OCI-LY1 (cell line): ENCODE measurements around the gene KIZ.
A peak's percentile ranks its signal among the peaks of the same experiment; 100 is the strongest.

Experiments
- H2AFZ ChIP-seq: fragments of 200-600 bp; sonication (generic), shearing (Covaris generic); 2 replicates; pipeline ENCODE4 v1.6.0; 2014; ENCODE audit warnings: antibody characterized with exemption, mild to moderate bottlenecking, low read length
- H3F3A ChIP-seq: fragments of 200-600 bp; sonication (generic), shearing (Covaris generic); 2 replicates; pipeline ENCODE4 v1.6.0; 2014; ENCODE audit warnings: mild to moderate bottlenecking, antibody characterized with exemption, low read length, moderate library complexity; ENCODE audit not compliant: insufficient read depth
- H3K27ac ChIP-seq: fragments of 200-600 bp; sonication (generic); 2 replicates; pipeline ENCODE4 v1.5.1; 2014; ENCODE audit warnings: low read length, mixed run types, mild to moderate bottlenecking, low read depth; ENCODE audit not compliant: poor library complexity, severe bottlenecking
- H3K27me3 ChIP-seq: fragments of 200-600 bp; sonication (generic); 2 replicates; pipeline ENCODE4 v1.6.0; 2014; ENCODE audit warnings: antibody characterized with exemption, mild to moderate bottlenecking, low read length, moderate library complexity; ENCODE audit not compliant: insufficient read depth
- H3K36me3 ChIP-seq: fragments of 200-600 bp; sonication (generic); 2 replicates; pipeline ENCODE4 v1.6.1; 2014; ENCODE audit warnings: mild to moderate bottlenecking, antibody characterized with exemption, low read length, moderate library complexity, mixed read lengths; ENCODE audit not compliant: insufficient read depth
- H3K4me1 ChIP-seq: fragments of 200-600 bp; sonication (generic); 2 replicates; pipeline ENCODE4 v1.5.1; 2014; ENCODE audit warnings: mild to moderate bottlenecking, low read length, moderate library complexity; ENCODE audit not compliant: insufficient read depth, severe bottlenecking
- H3K4me2 ChIP-seq: fragments of 200-600 bp; sonication (generic), shearing (Covaris generic); 2 replicates; pipeline ENCODE4 v1.6.1; 2014; ENCODE audit warnings: low read length
- H3K4me3 ChIP-seq: fragments of 200-600 bp; sonication (generic); 2 replicates; pipeline ENCODE4 v1.5.1; 2014; ENCODE audit warnings: low read length, low read depth, mild to moderate bottlenecking, mixed read lengths; ENCODE audit not compliant: poor library complexity, severe bottlenecking
- H3K79me2 ChIP-seq: fragments of 200-600 bp; shearing (Covaris generic); 2 replicates; pipeline ENCODE4 v1.6.1; 2016; ENCODE audit warnings: mixed run types, low read length, mixed read lengths; ENCODE audit not compliant: insufficient read depth
- H3K9ac ChIP-seq: fragments of 200-600 bp; sonication (generic), shearing (Covaris generic); 2 replicates; pipeline ENCODE4 v1.6.1; 2014; ENCODE audit warnings: mild to moderate bottlenecking, low read length, mixed read lengths
- H3K9me2 ChIP-seq: fragments of 200-600 bp; sonication (generic), shearing (Covaris generic); 2 replicates; pipeline ENCODE4 v1.6.1; 2014; ENCODE audit warnings: low read depth, mild to moderate bottlenecking, low read length, mixed read lengths
- H3K9me3 ChIP-seq: fragments of 200-600 bp; shearing (Covaris generic); 2 replicates; pipeline ENCODE4 v1.6.1; 2014; ENCODE audit warnings: low read length, mixed read lengths
- H4K20me1 ChIP-seq: fragments of 200-600 bp; sonication (generic), shearing (Covaris generic); 2 replicates; pipeline ENCODE4 v1.6.0; 2016; ENCODE audit warnings: mild to moderate bottlenecking, low read length; ENCODE audit not compliant: insufficient read depth
- EZH2 ChIP-seq: fragments of 200-600 bp; sonication (generic), shearing (Covaris generic); IDR thresholded peaks from 2 replicates; pipeline ENCODE4 v1.8.0; 2017; ENCODE audit warnings: borderline replicate concordance, mixed run types, mild to moderate bottlenecking, antibody characterized with exemption, low read length, moderate library complexity, mixed read lengths
- TF ChIP-seq, protein P1 (sequence below): fragments of 200-600 bp; sonication (generic), shearing (Covaris generic); IDR thresholded peaks from 2 replicates; pipeline ENCODE4 v1.5.1; 2017; ENCODE audit warnings: mild to moderate bottlenecking, antibody characterized with exemption, low read length, moderate library complexity, mixed read lengths

KIZ gene

DNA sequence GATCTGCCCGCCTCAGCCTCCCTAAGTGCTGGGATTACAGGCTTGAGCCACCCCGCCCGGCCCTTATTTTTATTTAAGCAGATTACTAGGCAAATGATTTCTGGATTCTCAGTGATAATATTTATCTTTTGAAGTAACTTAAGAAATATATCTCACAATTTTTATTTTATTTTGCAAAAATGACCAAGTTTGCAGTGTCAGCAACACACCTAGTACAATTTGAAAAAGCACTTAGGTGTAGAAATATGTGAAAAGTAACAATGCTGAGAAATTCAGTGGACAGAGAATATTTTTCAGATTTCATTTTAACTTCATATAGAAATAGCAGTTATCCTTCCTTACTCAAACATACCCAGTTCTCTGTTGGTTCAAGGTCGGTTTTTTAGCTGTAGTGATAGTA lies 98.3 kb downstream of the KIZ start:
- Histone ChIP-seq H3K9me3 (no peaks in the 10 kb centered on the region), H3K79me2 (no peaks in the 10 kb centered on the region), H3K27ac (no peak overlapping the region), H3K36me3 (0 out of 2 replicates have a peak, but pooled peaks cover 3% of the 10 kb centered on the region), H2AFZ (no peak overlapping the region), H3K4me2 (no peak overlapping the region), H3K27me3 (no peaks in the 10 kb centered on the region), H3K4me1 (peaks cover 10% of the 10 kb centered on the region), H4K20me1 (no peaks in the 10 kb centered on the region), H3F3A (no peaks in the 10 kb centered on the region), H3K9me2 (no peaks in the 10 kb centered on the region), H3K4me3 (no peak overlapping the region), H3K9ac (no peak overlapping the region)
- no peak for TF ChIP-seq EZH2
- TF ChIP-seq, protein P1, sequence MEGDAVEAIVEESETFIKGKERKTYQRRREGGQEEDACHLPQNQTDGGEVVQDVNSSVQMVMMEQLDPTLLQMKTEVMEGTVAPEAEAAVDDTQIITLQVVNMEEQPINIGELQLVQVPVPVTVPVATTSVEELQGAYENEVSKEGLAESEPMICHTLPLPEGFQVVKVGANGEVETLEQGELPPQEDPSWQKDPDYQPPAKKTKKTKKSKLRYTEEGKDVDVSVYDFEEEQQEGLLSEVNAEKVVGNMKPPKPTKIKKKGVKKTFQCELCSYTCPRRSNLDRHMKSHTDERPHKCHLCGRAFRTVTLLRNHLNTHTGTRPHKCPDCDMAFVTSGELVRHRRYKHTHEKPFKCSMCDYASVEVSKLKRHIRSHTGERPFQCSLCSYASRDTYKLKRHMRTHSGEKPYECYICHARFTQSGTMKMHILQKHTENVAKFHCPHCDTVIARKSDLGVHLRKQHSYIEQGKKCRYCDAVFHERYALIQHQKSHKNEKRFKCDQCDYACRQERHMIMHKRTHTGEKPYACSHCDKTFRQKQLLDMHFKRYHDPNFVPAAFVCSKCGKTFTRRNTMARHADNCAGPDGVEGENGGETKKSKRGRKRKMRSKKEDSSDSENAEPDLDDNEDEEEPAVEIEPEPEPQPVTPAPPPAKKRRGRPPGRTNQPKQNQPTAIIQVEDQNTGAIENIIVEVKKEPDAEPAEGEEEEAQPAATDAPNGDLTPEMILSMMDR, result no peak

DNA sequence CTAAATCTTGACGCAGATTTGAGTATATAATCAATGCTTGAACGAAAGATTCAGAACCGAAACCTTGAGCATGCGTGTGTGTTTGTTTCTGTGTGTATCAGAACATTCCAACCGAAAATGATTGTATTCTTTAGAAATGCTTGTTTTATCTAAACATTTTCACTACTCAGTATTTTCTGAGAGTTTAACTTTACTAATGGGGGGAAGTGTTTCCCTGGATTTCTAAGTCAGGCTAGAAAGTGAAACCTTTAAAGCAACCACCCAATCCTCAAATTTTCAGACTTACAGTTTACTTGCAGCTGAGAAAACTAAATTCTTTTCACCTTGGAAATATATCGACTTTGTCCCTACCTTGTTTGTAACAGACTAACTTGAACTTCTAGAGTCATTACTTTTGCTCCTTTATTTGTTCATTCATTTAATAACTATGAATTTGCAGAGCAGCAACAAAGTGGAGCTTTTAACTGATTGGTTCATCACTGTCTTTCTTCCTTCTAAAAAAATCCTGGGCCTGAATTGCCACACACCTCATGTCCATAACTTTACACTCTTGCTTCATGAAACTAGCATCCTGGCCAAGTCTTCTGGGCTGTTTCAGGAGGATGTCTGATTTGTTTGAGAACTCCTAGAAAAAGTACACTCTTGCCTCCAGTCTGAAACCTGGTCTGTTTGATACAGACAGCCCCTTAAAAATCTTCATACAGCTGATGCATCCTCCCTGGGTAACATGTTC lies 99.5 kb downstream of the KIZ start:
- Histone ChIP-seq H3K4me1 (peaks cover 10% of the 10 kb centered on the region), H4K20me1 (no peaks in the 10 kb centered on the region), H3K27me3 (no peaks in the 10 kb centered on the region), H3K4me2 (no peak overlapping the region), H3K9ac (no peak overlapping the region), H3K9me2 (no peaks in the 10 kb centered on the region), H2AFZ (no peak overlapping the region), H3K79me2 (no peaks in the 10 kb centered on the region), H3K36me3 (peaks cover 9% of the 10 kb centered on the region; the same call in 1 of the 2 replicates), H3K27ac (no peak overlapping the region), H3K4me3 (no peak overlapping the region), H3F3A (no peaks in the 10 kb centered on the region), H3K9me3 (no peaks in the 10 kb centered on the region)
- TF ChIP-seq, protein P1, result no peak

DNA sequence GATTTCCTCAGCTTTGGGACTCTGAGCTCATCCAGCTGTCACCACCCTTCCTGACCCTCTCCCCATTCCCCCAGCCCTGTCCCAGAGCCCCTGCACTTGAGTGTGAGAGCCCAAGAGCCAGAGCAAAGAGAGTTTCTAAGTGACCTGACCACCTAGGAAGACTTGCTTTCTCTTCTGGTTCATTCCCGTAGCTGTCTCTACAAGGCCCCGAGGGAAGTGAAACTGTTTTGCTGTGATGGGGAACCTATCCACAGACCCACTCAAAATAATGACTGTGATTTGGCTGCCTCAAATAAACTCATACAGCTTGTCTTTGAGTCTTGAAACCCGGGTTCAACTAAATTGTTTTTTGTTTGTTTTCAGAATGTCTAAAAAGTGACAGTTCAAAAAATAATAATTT lies 102.6 kb downstream of the KIZ start:
- TF ChIP-seq, protein P1, result no peak
- TF ChIP-seq EZH2, result no peak

More for the DNA sequence above, 102.6 kb downstream of the KIZ start:
- Histone ChIP-seq H3F3A (no peaks in the 10 kb centered on the region), H3K9me3 (no peaks in the 10 kb centered on the region), H3K9ac (no peak overlapping the region), H3K4me2 (peak overlapping the region; percentile 23; the same call in 1 of the 2 replicates), H3K79me2 (no peaks in the 10 kb centered on the region), H4K20me1 (no peaks in the 10 kb centered on the region), H3K36me3 (peaks cover 10% of the 10 kb centered on the region; the same call in 1 of the 2 replicates), H2AFZ (no peak overlapping the region), H3K27ac (peak overlapping the region; percentile 23), H3K9me2 (no peaks in the 10 kb centered on the region), H3K27me3 (no peaks in the 10 kb centered on the region), H3K4me3 (no peak overlapping the region), H3K4me1 (peaks cover 10% of the 10 kb centered on the region)
